Endothelial cell of umbilical vein (primary cell): ENCODE results near the gene TAF11L2. TPM values are rescaled to one million over a fixed set of nuclear protein-coding genes. Genes with fewer than 3 reads are reported as not detected.
"Not testable (repeated sequence)": the region's sequence is repeated elsewhere in the genome, so short reads cannot be mapped to it uniquely, and the experiment has no call there.

ENCODE experiments used
- BruUV-seq: library from RNA; stranded (reverse); fragments of 400-500 nt; replicated peaks from 2 replicates; lab custom pipeline; 2021; lab: Mats Ljungman, UMichigan
- CTCF ChIA-PET: fragments of 300-600, 350-600 bp; sonication (Branson Sonifier 250); formaldehyde crosslinking; loops from one replicate; lab custom pipeline; 2021; ENCODE audit warnings: antibody characterized with exemption, inconsistent platforms; lab: Charles Lee
- POLR2A ChIA-PET: fragments of 300-600, 350-600 bp; sonication (Branson Sonifier 250); formaldehyde crosslinking; loops from one replicate; lab custom pipeline; 2021; ENCODE audit warnings: antibody characterized with exemption, inconsistent platforms; lab: Charles Lee
- DNase-seq: peaks from one replicate; pipeline ENCODE4 v3.0.0-alpha.2; 2011; ENCODE audit warnings: low read depth, low spot score
- FAIRE-seq: peaks from 2 replicates; lab custom pipeline; 2011; peaks lifted over from hg19 to GRCh38; lab: Jason Lieb, UNC
- H2AFZ ChIP-seq: 2 replicates; pipeline ENCODE4 v1.6.0; 2012; ENCODE audit warnings: low read depth, low read length, control low read depth, inconsistent platforms
- H3K27ac ChIP-seq: 2 replicates; pipeline ENCODE4 v1.5.1; 2011; ENCODE audit warnings: low read depth, mild to moderate bottlenecking, control low read depth, low read length, moderate library complexity; ENCODE audit not compliant: insufficient read depth
- H3K27me3 ChIP-seq, 2 experiments: 2 replicates each; pipeline versions ENCODE4 v1.6.0 to v1.6.1; 2011; ENCODE audit warnings: low read length in 2 of 2, mixed read lengths in 1 of 2; ENCODE audit not compliant: control insufficient read depth in 2 of 2, insufficient read depth in 2 of 2
- H3K36me3 ChIP-seq, 2 experiments: 2 replicates in 1 of 2; 3 replicates in 1 of 2; pipeline ENCODE4 v1.5.1; 2011; ENCODE audit warnings: low read length in 2 of 2, mild to moderate bottlenecking in 1 of 2, moderate library complexity in 1 of 2; ENCODE audit not compliant: control insufficient read depth in 2 of 2, insufficient read depth in 2 of 2; ENCODE audit errors: extremely low read depth in 1 of 2
- H3K4me1 ChIP-seq: 3 replicates; pipeline ENCODE4 v1.5.1; 2011; ENCODE audit warnings: mild to moderate bottlenecking, low read length; ENCODE audit not compliant: control insufficient read depth, insufficient read depth; ENCODE audit errors: extremely low read depth
- H3K4me2 ChIP-seq: 2 replicates; pipeline ENCODE4 v1.6.1; 2011; ENCODE audit warnings: low read length, control low read depth, mixed read lengths; ENCODE audit not compliant: insufficient read depth
- H3K4me3 ChIP-seq, 3 experiments: fragments of 200-600 bp in 1 of 3; sonication (generic), shearing (Covaris generic) in 1 of 3; replicated peaks in 1 of 3; 2 replicates each; pipeline ENCODE4 v1.5.1; 2011 to 2016; ENCODE audit warnings: control low read depth in 3 of 3, low read length in 3 of 3, mild to moderate bottlenecking in 2 of 3, inconsistent platforms in 1 of 3, low read depth in 1 of 3, moderate library complexity in 1 of 3; ENCODE audit not compliant: insufficient read depth in 1 of 3
- H3K79me2 ChIP-seq: 2 replicates; pipeline ENCODE4 v1.6.0; 2012; ENCODE audit warnings: low read length, inconsistent platforms; ENCODE audit not compliant: control insufficient read depth, insufficient read depth
- H3K9ac ChIP-seq: replicated peaks from 2 replicates; pipeline ENCODE3; 2011; ENCODE audit warnings: low read length, control low read depth; ENCODE audit not compliant: insufficient read depth; ENCODE audit errors: extremely low read depth
- H3K9me1 ChIP-seq: replicated peaks from 3 replicates; pipeline ENCODE4 v1.6.0; 2011; ENCODE audit warnings: mild to moderate bottlenecking, low read length; ENCODE audit not compliant: control insufficient read depth, insufficient read depth; ENCODE audit errors: extremely low read depth
- H3K9me3 ChIP-seq: replicated peaks from 2 replicates; pipeline ENCODE4 v1.5.1; 2012; ENCODE audit warnings: low read length, inconsistent platforms; ENCODE audit not compliant: control insufficient read depth, insufficient read depth
- H4K20me1 ChIP-seq: replicated peaks from 2 replicates; pipeline ENCODE3; 2011; ENCODE audit warnings: mild to moderate bottlenecking, low read length; ENCODE audit not compliant: control insufficient read depth, insufficient read depth; ENCODE audit errors: extremely low read depth
- EZH2 ChIP-seq: IDR thresholded peaks from 2 replicates; pipeline ENCODE4 v1.6.1; 2012; ENCODE audit warnings: borderline replicate concordance, low read depth, mild to moderate bottlenecking, moderate library complexity, low read length, inconsistent platforms; ENCODE audit not compliant: severe bottlenecking
- FOS ChIP-seq: IDR thresholded peaks from 2 replicates; pipeline ENCODE4 v1.6.1; 2011; ENCODE audit warnings: mild to moderate bottlenecking, low read length, moderate library complexity, borderline replicate concordance; ENCODE audit not compliant: insufficient read depth
- GATA2 ChIP-seq: IDR thresholded peaks from 2 replicates; pipeline ENCODE4 v1.7.0; 2011; ENCODE audit warnings: low read depth, mild to moderate bottlenecking, moderate library complexity, mixed read lengths, low read length; ENCODE audit not compliant: insufficient read length, insufficient read depth
- JUN ChIP-seq: IDR thresholded peaks from 2 replicates; pipeline ENCODE4 v1.6.1; 2011; ENCODE audit warnings: borderline replicate concordance, low read depth; ENCODE audit not compliant: insufficient read length, insufficient read depth
- MYC ChIP-seq: IDR thresholded peaks from one replicate; pipeline ENCODE4 v1.6.1; 2011; ENCODE audit warnings: mild to moderate bottlenecking, low read depth, low read length
- POLR2A ChIP-seq: IDR thresholded peaks from 2 replicates; pipeline ENCODE4 v1.6.1; 2012; ENCODE audit warnings: low read depth, mild to moderate bottlenecking, control low read depth, low read length
- POLR2AphosphoS5 ChIP-seq: IDR thresholded peaks from 2 replicates; pipeline ENCODE4 v1.6.1; 2012; ENCODE audit warnings: low read depth, mild to moderate bottlenecking, control low read depth, low read length, moderate library complexity; ENCODE audit not compliant: insufficient read depth
- dilution Hi-C: fragments of 300-500 bp; cut with MboI; formaldehyde crosslinking; loops from one replicate; pipeline ENCODE4 v1.15.0; 2019; ENCODE audit warnings: low sequenced_read_pairs; ENCODE audit not compliant: extremely low pct_ligation_motif_present
- intact Hi-C: fragments of 100-400 bp; cut with micrococcal nuclease; formaldehyde crosslinking; loops from one replicate; pipeline ENCODE4 v1.10.0; 2022
- polyA plus RNA-seq, 4 experiments: library from polyadenylated mRNA; depleted of rRNA in 3 of 4; stranded (reverse) in 3 of 4; unstranded in 1 of 4; fragments of >200 nt; gene quantifications; 2 replicates each; pipeline versions ENCODE4 v1.2.1 to v1.2.3, GENCODE V29; 2011 to 2012; ENCODE audit warnings: missing spikeins in 1 of 4
- total RNA-seq: library from RNA; stranded (reverse); gene quantifications from 2 replicates; pipeline ENCODE4 v1.2.3, GENCODE V29; 2021
- TF ChIP-seq, protein P1 (sequence below), 2 donors: IDR thresholded peaks; 1 replicate in 1 of 2; 2 replicates in 1 of 2; pipeline ENCODE4 v1.5.1; 2011; ENCODE audit warnings: low read length in 2 of 2, mild to moderate bottlenecking in 2 of 2, moderate library complexity in 2 of 2, control low read depth in 1 of 2, inconsistent platforms in 1 of 2, low read depth in 1 of 2; ENCODE audit not compliant: insufficient read depth in 1 of 2; ENCODE audit errors: extremely low read depth in 1 of 2
- TF ChIP-seq, protein P2 (sequence below): IDR thresholded peaks from 2 replicates; pipeline ENCODE4 v1.6.1; 2011; ENCODE audit not compliant: insufficient read depth, insufficient read length

Gene TAF11L2
- total and polyA plus RNA-seq, 2 donors (not counting 3 experiments of a cell fraction or from before 2014, with no cell fraction given), result not detected

DNA sequence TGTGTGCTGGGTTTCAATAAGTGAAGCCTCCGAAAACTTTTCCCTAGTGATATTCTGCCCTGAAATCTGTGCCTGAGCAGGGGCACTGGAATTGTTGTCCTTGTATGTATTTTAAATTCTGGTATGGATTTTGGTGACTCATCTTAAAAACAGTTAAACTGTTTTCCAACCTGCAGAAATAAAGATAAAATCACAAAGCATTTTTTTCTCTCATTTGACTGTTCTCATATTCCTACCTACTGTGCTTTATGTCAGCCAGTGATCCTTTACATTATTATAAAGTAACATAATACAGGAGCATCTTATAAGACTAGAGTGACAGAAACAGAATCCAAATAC is 10.9 kb upstream of the TAF11L2 start:
- Histone ChIP-seq H2AFZ (no peak overlapping the region), H3K9ac (no peak overlapping the region), H4K20me1 (no peaks in the 10 kb centered on the region), H3K4me3 (no peak overlapping the region), H3K27ac (no peak overlapping the region), H3K4me1 (no peaks in the 10 kb centered on the region), H3K9me1 (no peaks in the 10 kb centered on the region), H3K79me2 (no peaks in the 10 kb centered on the region), H3K9me3 (no peaks in the 10 kb centered on the region), H3K27me3 (no peaks in the 10 kb centered on the region), H3K36me3 (no peaks in the 10 kb centered on the region), H3K4me2 (no peak overlapping the region)
- no peak for TF ChIP-seq JUN
- TF ChIP-seq, protein P1, sequence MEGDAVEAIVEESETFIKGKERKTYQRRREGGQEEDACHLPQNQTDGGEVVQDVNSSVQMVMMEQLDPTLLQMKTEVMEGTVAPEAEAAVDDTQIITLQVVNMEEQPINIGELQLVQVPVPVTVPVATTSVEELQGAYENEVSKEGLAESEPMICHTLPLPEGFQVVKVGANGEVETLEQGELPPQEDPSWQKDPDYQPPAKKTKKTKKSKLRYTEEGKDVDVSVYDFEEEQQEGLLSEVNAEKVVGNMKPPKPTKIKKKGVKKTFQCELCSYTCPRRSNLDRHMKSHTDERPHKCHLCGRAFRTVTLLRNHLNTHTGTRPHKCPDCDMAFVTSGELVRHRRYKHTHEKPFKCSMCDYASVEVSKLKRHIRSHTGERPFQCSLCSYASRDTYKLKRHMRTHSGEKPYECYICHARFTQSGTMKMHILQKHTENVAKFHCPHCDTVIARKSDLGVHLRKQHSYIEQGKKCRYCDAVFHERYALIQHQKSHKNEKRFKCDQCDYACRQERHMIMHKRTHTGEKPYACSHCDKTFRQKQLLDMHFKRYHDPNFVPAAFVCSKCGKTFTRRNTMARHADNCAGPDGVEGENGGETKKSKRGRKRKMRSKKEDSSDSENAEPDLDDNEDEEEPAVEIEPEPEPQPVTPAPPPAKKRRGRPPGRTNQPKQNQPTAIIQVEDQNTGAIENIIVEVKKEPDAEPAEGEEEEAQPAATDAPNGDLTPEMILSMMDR (IDR thresholded peaks at IDR 0.05; ENCODE audit: extremely low read depth in 1 of 2, insufficient read depth in 1 of 2, low read depth in 1 of 2, low read length in 2 of 2), result no peak
- TF ChIP-seq POLR2AphosphoS5, result no peak
- TF ChIP-seq EZH2, result no peak
- no peak for TF ChIP-seq GATA2
- TF ChIP-seq FOS, result no peak
- no peak for TF ChIP-seq POLR2A
- TF ChIP-seq MYC, result no peak
- TF ChIP-seq, protein P2, sequence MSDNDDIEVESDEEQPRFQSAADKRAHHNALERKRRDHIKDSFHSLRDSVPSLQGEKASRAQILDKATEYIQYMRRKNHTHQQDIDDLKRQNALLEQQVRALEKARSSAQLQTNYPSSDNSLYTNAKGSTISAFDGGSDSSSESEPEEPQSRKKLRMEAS, result no peak
- intact Hi-C loops (no loop called here), dilution Hi-C loops (no loop called here)
- DNase-seq, result no peak
- FAIRE-seq, result no peak
- CTCF ChIA-PET, result no interaction called here
- BruUV-seq, result no TSS peak
- POLR2A ChIA-PET, result no interaction called here

DNA sequence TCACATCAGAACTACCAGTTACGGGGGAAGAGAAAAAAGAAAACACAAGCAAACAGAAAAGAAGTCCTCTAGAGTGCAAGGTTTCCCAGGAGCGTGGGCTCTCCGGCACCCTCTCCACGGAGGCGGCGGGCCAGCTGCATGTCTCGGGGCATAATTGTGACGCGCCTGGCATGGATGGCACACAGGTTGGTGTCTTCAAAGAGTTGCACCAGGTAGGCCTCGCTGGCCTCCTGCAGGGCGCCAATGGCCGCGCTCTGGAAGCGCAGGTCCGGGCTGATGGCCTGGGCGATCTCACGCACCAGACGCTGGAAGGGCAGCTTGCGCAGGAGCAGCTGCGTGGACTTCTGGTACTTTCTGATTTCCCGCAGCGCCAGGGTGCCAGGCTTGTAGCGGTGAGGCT is 6.8 kb upstream of the TAF11L2 start:
- H3K4me1 ChIP-seq, BruUV-seq, DNase-seq, H3K27ac ChIP-seq, intact Hi-C loops, H3K27me3 ChIP-seq, H3K4me2 ChIP-seq, H3K9ac ChIP-seq, FAIRE-seq, dilution Hi-C loops, CTCF ChIA-PET, H3K36me3 ChIP-seq, H3K4me3 ChIP-seq, POLR2A ChIA-PET, H3K79me2 ChIP-seq, H3K9me1 ChIP-seq, H4K20me1 ChIP-seq, H3K9me3 ChIP-seq, H2AFZ ChIP-seq: not testable (repeated sequence)
